Measurements from ENCODE around the gene LCT.

LCT gene

GRCh38 chr2:135741043-135741394 lies 96.0 kb downstream of the LCT start:
- no peak for DNase-seq

- DNase-seq, result no peak
These were observed 96.8 kb downstream of the LCT start for GRCh38 chr2:135740206-135740605.
